ENCODE results near the gene USP47. TPM values are rescaled to one million over a fixed set of nuclear protein-coding genes. Genes with fewer than 3 reads are reported as not detected.

Gene USP47
- total and polyA plus RNA-seq, 2 donors (not counting 1 experiment from before 2014, with no cell fraction given), result 12.8 to 52.9 TPM

- Histone ChIP-seq H4K20me1 (ENCODE audit: control insufficient read depth, insufficient read depth, low read length, poor library complexity, severe bottlenecking) (no peaks in the 10 kb centered on the region), H3K36me3 (replicated peaks in 1 of 2; ENCODE audit: control extremely low read depth in 1 of 2, control insufficient read depth in 1 of 2, extremely low read depth in 1 of 2, insufficient read depth in 2 of 2, low read length in 1 of 2) (no peaks in the 10 kb centered on the region), H3K27me3 (replicated peaks in 1 of 4; ENCODE audit: control extremely low read depth in 1 of 4, control insufficient read depth in 3 of 4, insufficient read depth in 4 of 4, low read length in 3 of 4) (peaks cover 0 to 14% (median 3%) of the 10 kb centered on the region in 4 experiments), H3K4me3 (ENCODE audit: control extremely low read depth in 1 of 5, extremely low read depth in 1 of 5, insufficient read depth in 1 of 5, low read depth in 2 of 5, low read length in 4 of 5) (no peak overlapping the region), H2AFZ (ENCODE audit: insufficient read depth, low read depth, low read length, poor library complexity, severe bottlenecking) (no peak overlapping the region), H3K9me3 (ENCODE audit: control extremely low read depth in 1 of 3, control insufficient read depth in 2 of 3, insufficient read depth in 1 of 3, low read length in 2 of 3) (no peaks in the 10 kb centered on the region), H3K4me1 (ENCODE audit: control insufficient read depth in 2 of 2, insufficient read depth in 2 of 2, low read length in 2 of 2) (peaks cover 4 to 7% of the 10 kb centered on the region in 2 donors), H3K27ac (ENCODE audit: low read length in 2 of 2) (no peak overlapping the region), H3K79me2 (ENCODE audit: control insufficient read depth, insufficient read depth, low read length) (no peaks in the 10 kb centered on the region), H3K4me2 (replicated peaks; ENCODE audit: low read depth, low read length, poor library complexity, severe bottlenecking) (no peak overlapping the region), H3K9ac (ENCODE audit: low read length) (no peak overlapping the region)
- peaks cover 7% of the 10 kb centered on the region for H3K4me1 Mint-ChIP-seq
- no peak overlapping the region for H3K27ac Mint-ChIP-seq
- no CpG with 5 or more reads among the region's 2 CpGs for WGBS (ENCODE audit: insufficient coverage)
- intact Hi-C loops (cut with micrococcal nuclease), result no loop called here
- no peak for ATAC-seq (ENCODE audit: low read depth)
- DNase-seq, result no peak
- H3K4me3 Mint-ChIP-seq, result no peak overlapping the region
- ChIA-PET CTCF (no interaction called here), POLR2A (no interaction called here)
- H3K9me3 Mint-ChIP-seq (ENCODE audit: insufficient read depth), result no peaks in the 10 kb centered on the region
- TF ChIP-seq EZH2 (IDR thresholded peaks at IDR 0.05; ENCODE audit: borderline replicate concordance, insufficient read depth, low read depth, low read length, poor library complexity, severe bottlenecking) (no peak), CTCF (IDR thresholded peaks at IDR 0.05) (no peak)
- peaks cover 32% of the 10 kb centered on the region for H3K27me3 Mint-ChIP-seq
Measured at GRCh38 chr11:11836676-11837231, 5.0 kb upstream of the USP47 start.

- Mint-ChIP-seq H3K4me3 (no peak overlapping the region), H3K9me3 (ENCODE audit: insufficient read depth) (no peaks in the 10 kb centered on the region), H3K27me3 (peaks cover 24% of the 10 kb centered on the region), H3K27ac (no peak overlapping the region), H3K4me1 (peaks cover 9% of the 10 kb centered on the region)
- H4K20me1 ChIP-seq (ENCODE audit: control insufficient read depth, insufficient read depth, low read length, poor library complexity, severe bottlenecking), result peaks cover 1% of the 10 kb centered on the region
- no peak overlapping the region for H3K9ac ChIP-seq (ENCODE audit: low read length)
- H3K4me3 ChIP-seq (ENCODE audit: control extremely low read depth in 1 of 5, extremely low read depth in 1 of 5, insufficient read depth in 1 of 5, low read depth in 2 of 5, low read length in 4 of 5), result no peak overlapping the region
- no peak overlapping the region for H2AFZ ChIP-seq (ENCODE audit: insufficient read depth, low read depth, low read length, poor library complexity, severe bottlenecking)
- ChIA-PET POLR2A (no interaction called here), CTCF (no interaction called here)
- H3K27me3 ChIP-seq (replicated peaks in 1 of 4; ENCODE audit: control extremely low read depth in 1 of 4, control insufficient read depth in 3 of 4, insufficient read depth in 4 of 4, low read length in 3 of 4), result peaks cover 0 to 8% (median 3%) of the 10 kb centered on the region in 4 experiments
- peaks cover 19 to 22% of the 10 kb centered on the region in 2 donors for H3K4me1 ChIP-seq (ENCODE audit: control insufficient read depth in 2 of 2, insufficient read depth in 2 of 2, low read length in 2 of 2)
- H3K36me3 ChIP-seq (replicated peaks in 1 of 2; ENCODE audit: control extremely low read depth in 1 of 2, control insufficient read depth in 1 of 2, extremely low read depth in 1 of 2, insufficient read depth in 2 of 2, low read length in 1 of 2), result no peaks in the 10 kb centered on the region
- ATAC-seq (ENCODE audit: low read depth) (no peak), DNase-seq (no peak)
- H3K27ac ChIP-seq (ENCODE audit: low read length in 2 of 2), result no peak overlapping the region
- TF ChIP-seq CTCF (IDR thresholded peaks at IDR 0.05) (no peak), EZH2 (IDR thresholded peaks at IDR 0.05; ENCODE audit: borderline replicate concordance, insufficient read depth, low read depth, low read length, poor library complexity, severe bottlenecking) (no peak)
- intact Hi-C loops (cut with micrococcal nuclease), result loop anchor here (5.0 kb wide), 5 partner anchors 38 to 1542 kb away; partner anchors contain the start of genes BMAL1 and EIF4G2
- no peaks in the 10 kb centered on the region for H3K9me3 ChIP-seq (ENCODE audit: control extremely low read depth in 1 of 3, control insufficient read depth in 2 of 3, insufficient read depth in 1 of 3, low read length in 2 of 3)
- peaks cover 27% of the 10 kb centered on the region for H3K79me2 ChIP-seq (ENCODE audit: control insufficient read depth, insufficient read depth, low read length)
- H3K4me2 ChIP-seq (replicated peaks; ENCODE audit: low read depth, low read length, poor library complexity, severe bottlenecking), result no peak overlapping the region
Measured at GRCh38 chr11:11839718-11840117, 2.1 kb upstream of the USP47 start.
